T-cell (primary cell): ENCODE data around the gene NUDT14. TPM values are rescaled to one million over a fixed set of nuclear protein-coding genes. Genes with fewer than 3 reads are reported as not detected.
A peak's percentile ranks its signal among the peaks of the same experiment; 100 is the strongest.

Experiments
- ATAC-seq, 4 experiments: fragments of 200-7000 bp in 3 of 4; fragments of 150-1000 bp in 1 of 4; cut with Tn5 transposase; replicated peaks in 1 of 4; 1 replicate in 3 of 4; 2 replicates in 1 of 4; pipeline ENCODE4 v1.10.0; 2021; ENCODE audit warnings: moderate library complexity in 3 of 4, mild to moderate bottlenecking in 2 of 4, moderate number of reproducible peaks in 1 of 4
- CTCF ChIA-PET, 2 donors: fragments of 300-600 bp; sonication (Branson Sonifier 250); formaldehyde crosslinking; loops; one replicate each; lab custom pipeline; 2022; ENCODE audit warnings: antibody characterized with exemption in 2 of 2; lab: Charles Lee
- POLR2A ChIA-PET, 2 donors: fragments of 300-600 bp; sonication (Branson Sonifier 250); formaldehyde crosslinking; loops; one replicate each; lab custom pipeline; 2022; ENCODE audit warnings: antibody characterized with exemption in 2 of 2; lab: Charles Lee
- DNase-seq, 35 experiments: peaks; one replicate each; pipeline versions ENCODE4 v3.0.0 to v3.0.0-alpha.2; 2013 to 2023
- H3K27ac ChIP-seq: one replicate; pipeline ENCODE4 v1.5.1; 2013; ENCODE audit warnings: low read length
- H3K27me3 ChIP-seq, 2 experiments: replicated peaks in 1 of 2; 1 replicate in 1 of 2; 2 replicates in 1 of 2; pipeline versions ENCODE4 v1.6.1 to v1.7.0; 2013; ENCODE audit warnings: low read length in 1 of 2, mixed read lengths in 1 of 2; ENCODE audit not compliant: control insufficient read depth in 2 of 2, insufficient read depth in 2 of 2; ENCODE audit errors: extremely low read depth in 1 of 2
- H3K36me3 ChIP-seq, 2 donors: 1 replicate in 1 of 2; 2 replicates in 1 of 2; pipeline versions ENCODE4 v1.6.1 to v1.7.0; 2013; ENCODE audit warnings: low read length in 1 of 2; ENCODE audit not compliant: control insufficient read depth in 2 of 2, insufficient read depth in 1 of 2; ENCODE audit errors: extremely low read depth in 1 of 2
- H3K4me1 ChIP-seq, 2 experiments: 1 replicate in 1 of 2; 2 replicates in 1 of 2; pipeline versions ENCODE4 v1.6.1 to v1.7.0; 2013; ENCODE audit warnings: low read length in 2 of 2, mixed read lengths in 1 of 2; ENCODE audit not compliant: insufficient read depth in 2 of 2, control insufficient read depth in 1 of 2; ENCODE audit errors: extremely low read depth in 1 of 2
- H3K4me3 ChIP-seq, 2 donors: 1 replicate in 1 of 2; 2 replicates in 1 of 2; pipeline versions ENCODE4 v1.5.1 to v1.7.0; 2013; ENCODE audit warnings: mild to moderate bottlenecking in 2 of 2, low read length in 1 of 2, moderate library complexity in 1 of 2; ENCODE audit not compliant: control insufficient read depth in 1 of 2; ENCODE audit errors: extremely low read depth in 1 of 2
- H3K9me3 ChIP-seq: 2 replicates; pipeline ENCODE4 v1.7.0; 2013
- H3K27ac Mint-ChIP-seq, 2 donors: one replicate each; pipeline ENCODE4 v1.8.0; 2020 to 2021; ENCODE audit warnings: mild to moderate bottlenecking in 2 of 2, mixed read lengths in 2 of 2
- H3K27me3 Mint-ChIP-seq, 2 donors: one replicate each; pipeline ENCODE4 v1.8.0; 2021 to 2022; ENCODE audit warnings: mixed read lengths in 2 of 2
- H3K36me3 Mint-ChIP-seq: one replicate; pipeline ENCODE4 v1.8.0; 2021; ENCODE audit warnings: mixed read lengths
- H3K4me1 Mint-ChIP-seq, 3 donors: one replicate each; pipeline ENCODE4 v1.8.0; 2020 to 2022; ENCODE audit warnings: mixed read lengths in 3 of 3, mild to moderate bottlenecking in 1 of 3
- H3K4me3 Mint-ChIP-seq, 3 donors: one replicate each; pipeline ENCODE4 v1.8.0; 2020 to 2022; ENCODE audit warnings: mild to moderate bottlenecking in 3 of 3, mixed read lengths in 3 of 3, moderate library complexity in 3 of 3
- H3K9me3 Mint-ChIP-seq, 3 donors: one replicate each; pipeline ENCODE4 v1.8.0; 2020 to 2022; ENCODE audit warnings: mixed read lengths in 3 of 3
- whole genome bisulfite sequencing: methylation state at CpG from one replicate; pipeline ENCODE4 v1.1.5; 2013; ENCODE audit warnings: missing lambda C conversion rate; ENCODE audit not compliant: insufficient coverage; 5-methylcytosine and 5-hydroxymethylcytosine counted together
- total RNA-seq, 35 experiments: library from RNA in 6 of 35; stranded (reverse) in 6 of 35; fragments of 120-200 nt in 1 of 35; gene quantifications; one replicate each; pipeline versions ENCODE4 v1.2.1 to v1.2.4 and lab custom pipeline; 2013 to 2026

Gene NUDT14
- total RNA-seq, 5 donors from 2014 or later (not counting 1 experiment from before 2014, with no cell fraction given): 10.0 to 25.5 (median 20.2) TPM

DNA sequence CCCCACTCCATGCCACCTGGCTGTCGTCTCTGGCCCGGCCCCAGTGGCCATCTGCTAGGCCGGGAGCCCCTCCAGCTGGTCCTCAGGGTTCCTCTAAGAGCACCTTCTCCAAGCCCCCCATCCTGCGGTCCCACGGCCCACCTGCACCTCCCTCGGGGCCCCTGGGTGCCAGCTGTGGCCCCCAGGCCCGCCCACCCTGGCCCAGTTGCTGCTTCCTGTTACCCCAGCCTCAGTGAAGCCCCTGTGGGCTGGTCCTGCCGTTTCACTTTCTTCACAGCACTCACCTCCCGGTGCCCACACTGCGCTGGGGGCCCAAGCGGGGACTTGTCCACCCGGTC lies 27.6 kb upstream of the NUDT14 start:
- 85% methylated on average over 12 of the region's 12 CpGs for WGBS
- ATAC-seq: no peak
- POLR2A ChIA-PET: no interaction called here
- Histone ChIP-seq H3K4me1 (peaks cover 0 to 10% of the 10 kb centered on the region in 2 experiments), H3K36me3 (peaks cover 12 to 15% of the 10 kb centered on the region in 2 donors), H3K27me3 (peaks cover 0 to 6% of the 10 kb centered on the region in 2 experiments), H3K27ac (no peak overlapping the region), H3K9me3 (no peaks in the 10 kb centered on the region), H3K4me3 (no peak overlapping the region)
- Mint-ChIP-seq H3K4me1 (peaks cover 0 to 8% (median 5%) of the 10 kb centered on the region in 3 donors), H3K27ac (no peak overlapping the region), H3K36me3 (peaks cover 3% of the 10 kb centered on the region), H3K27me3 (no peaks in the 10 kb centered on the region), H3K9me3 (no peaks in the 10 kb centered on the region), H3K4me3 (no peak overlapping the region)
- CTCF ChIA-PET: no interaction called here
- no peak for DNase-seq

DNA sequence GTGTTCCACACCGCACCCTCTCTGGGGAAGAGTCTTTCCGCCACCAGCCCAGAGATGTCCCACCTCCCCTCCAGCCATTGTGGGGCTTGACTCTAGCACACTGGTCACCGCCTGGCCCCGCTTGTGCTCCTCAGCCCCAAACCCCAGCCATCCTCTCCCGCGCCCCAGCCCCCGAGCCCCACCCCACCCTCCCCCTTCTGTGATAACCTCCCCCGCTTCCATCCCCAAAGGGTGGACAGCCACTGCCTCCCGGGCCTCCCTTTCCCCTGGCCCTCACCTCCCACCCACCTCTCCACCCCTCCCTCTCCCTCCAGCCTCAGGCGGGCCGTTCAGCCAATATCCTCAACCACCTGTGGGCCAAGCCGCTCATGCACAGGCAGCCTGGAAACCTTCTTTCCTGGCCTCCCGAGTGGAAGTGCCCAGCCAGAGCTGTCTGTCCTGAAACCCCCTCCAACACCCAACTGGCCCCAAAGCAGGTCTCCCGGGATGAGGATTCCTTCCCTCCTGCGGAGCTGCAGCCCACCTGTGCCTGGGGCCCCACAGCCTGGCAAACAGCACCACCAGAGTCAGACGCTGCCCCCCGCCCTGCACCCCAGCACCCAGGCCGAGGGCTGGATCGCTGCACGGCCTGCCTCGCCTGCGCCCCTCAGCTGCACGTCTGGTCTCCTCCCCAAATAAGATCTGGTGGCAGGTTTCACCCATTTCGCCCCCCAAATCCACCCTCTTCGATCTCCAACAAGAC lies 27.1 kb upstream of the NUDT14 start:
- Mint-ChIP-seq H3K4me1 (peaks cover 0 to 8% (median 5%) of the 10 kb centered on the region in 3 donors), H3K27ac (no peak overlapping the region), H3K9me3 (no peaks in the 10 kb centered on the region), H3K36me3 (peaks cover 3% of the 10 kb centered on the region), H3K4me3 (no peak overlapping the region), H3K27me3 (no peaks in the 10 kb centered on the region)
- CTCF ChIA-PET: no interaction called here
- no peak overlapping the region for H3K4me3 ChIP-seq
- ATAC-seq (no peak), DNase-seq (no peak)
- H3K36me3 ChIP-seq: peaks cover 10 to 11% of the 10 kb centered on the region in 2 donors
- H3K27ac ChIP-seq: no peak overlapping the region
- POLR2A ChIA-PET: no interaction called here
- no peaks in the 10 kb centered on the region for H3K9me3 ChIP-seq
- 91% methylated on average over 16 of the region's 25 CpGs for WGBS
- H3K4me1 ChIP-seq: peaks cover 2 to 12% of the 10 kb centered on the region in 2 experiments
- H3K27me3 ChIP-seq: peaks cover 0 to 9% of the 10 kb centered on the region in 2 experiments

- no peaks in the 10 kb centered on the region for H3K27me3 Mint-ChIP-seq
- CTCF ChIA-PET: interaction anchor here in 1 of 2 donors (0.5 kb wide), 1 partner anchor 282 kb away, joined by 5 read pairs; no protein-coding TSS in a partner anchor
Measured at GRCh38 chr14:105207460-105207901, 26.4 kb upstream of the NUDT14 start.

GRCh38 chr14:105206873-105207272 lies 25.8 kb upstream of the NUDT14 start:
- ATAC-seq: no peak
- Histone ChIP-seq H3K4me3 (no peak overlapping the region), H3K9me3 (no peaks in the 10 kb centered on the region), H3K4me1 (peaks cover 9 to 25% of the 10 kb centered on the region in 2 experiments), H3K36me3 (peaks cover under 1 to 7% of the 10 kb centered on the region in 2 donors), H3K27me3 (peaks cover 0 to 22% of the 10 kb centered on the region in 2 experiments), H3K27ac (no peak overlapping the region)
- ChIA-PET POLR2A (no interaction called here), CTCF (interaction anchor here in 1 of 2 donors (0.5 kb wide), 1 partner anchor 283 kb away, joined by 5 read pairs; no protein-coding TSS in a partner anchor)
- no peaks in the 10 kb centered on the region for H3K36me3 Mint-ChIP-seq
- DNase-seq: no peak
- no peak overlapping the region for H3K27ac Mint-ChIP-seq
- no peaks in the 10 kb centered on the region for H3K9me3 Mint-ChIP-seq
- no peaks in the 10 kb centered on the region for H3K27me3 Mint-ChIP-seq
- WGBS: 72% methylated on average over 3 of the region's 5 CpGs
- H3K4me1 Mint-ChIP-seq: peaks cover 5 to 14% (median 12%) of the 10 kb centered on the region in 3 donors
- H3K4me3 Mint-ChIP-seq: no peak overlapping the region

More at GRCh38 chr14:105207460-105207901, 26.4 kb upstream of the NUDT14 start:
- H3K4me1 Mint-ChIP-seq: peaks cover 0 to 8% (median 7%) of the 10 kb centered on the region in 3 donors
- Histone ChIP-seq H3K4me3 (no peak overlapping the region), H3K27ac (no peak overlapping the region), H3K4me1 (peaks cover 4 to 19% of the 10 kb centered on the region in 2 experiments), H3K9me3 (no peaks in the 10 kb centered on the region), H3K36me3 (peaks cover 6 to 11% of the 10 kb centered on the region in 2 donors), H3K27me3 (peaks cover 0 to 16% of the 10 kb centered on the region in 2 experiments)
- POLR2A ChIA-PET: no interaction called here
- H3K4me3 Mint-ChIP-seq: no peak overlapping the region
- H3K36me3 Mint-ChIP-seq: peaks cover 3% of the 10 kb centered on the region
- DNase-seq (no peak), ATAC-seq (peak in 2 of 4 experiments; percentile 26 to 30)
- H3K27ac Mint-ChIP-seq: no peak overlapping the region
- 84% methylated on average over 13 of the region's 13 CpGs for WGBS
- no peaks in the 10 kb centered on the region for H3K9me3 Mint-ChIP-seq

- no peaks in the 10 kb centered on the region for H3K9me3 ChIP-seq
- H3K4me1 ChIP-seq: peaks cover 17 to 33% of the 10 kb centered on the region in 2 experiments
- no peaks in the 10 kb centered on the region for H3K36me3 ChIP-seq
- ATAC-seq: no peak
- H3K27me3 Mint-ChIP-seq: peaks cover under 1 to 5% of the 10 kb centered on the region in 2 donors
- H3K36me3 Mint-ChIP-seq: no peaks in the 10 kb centered on the region
- no peak overlapping the region for H3K4me3 ChIP-seq
- no peak for DNase-seq
- peaks cover 0 to 33% of the 10 kb centered on the region in 2 experiments for H3K27me3 ChIP-seq
- POLR2A ChIA-PET: no interaction called here
- H3K27ac ChIP-seq: no peak overlapping the region
- CTCF ChIA-PET: no interaction called here
- peaks cover 8 to 18% (median 16%) of the 10 kb centered on the region in 3 donors for H3K4me1 Mint-ChIP-seq
- H3K4me3 Mint-ChIP-seq: no peak overlapping the region
- no peak overlapping the region for H3K27ac Mint-ChIP-seq
- H3K9me3 Mint-ChIP-seq: no peaks in the 10 kb centered on the region
- WGBS: 53% methylated on average over 12 of the region's 12 CpGs
Measured at GRCh38 chr14:105205673-105206208, 24.6 kb upstream of the NUDT14 start.

DNA sequence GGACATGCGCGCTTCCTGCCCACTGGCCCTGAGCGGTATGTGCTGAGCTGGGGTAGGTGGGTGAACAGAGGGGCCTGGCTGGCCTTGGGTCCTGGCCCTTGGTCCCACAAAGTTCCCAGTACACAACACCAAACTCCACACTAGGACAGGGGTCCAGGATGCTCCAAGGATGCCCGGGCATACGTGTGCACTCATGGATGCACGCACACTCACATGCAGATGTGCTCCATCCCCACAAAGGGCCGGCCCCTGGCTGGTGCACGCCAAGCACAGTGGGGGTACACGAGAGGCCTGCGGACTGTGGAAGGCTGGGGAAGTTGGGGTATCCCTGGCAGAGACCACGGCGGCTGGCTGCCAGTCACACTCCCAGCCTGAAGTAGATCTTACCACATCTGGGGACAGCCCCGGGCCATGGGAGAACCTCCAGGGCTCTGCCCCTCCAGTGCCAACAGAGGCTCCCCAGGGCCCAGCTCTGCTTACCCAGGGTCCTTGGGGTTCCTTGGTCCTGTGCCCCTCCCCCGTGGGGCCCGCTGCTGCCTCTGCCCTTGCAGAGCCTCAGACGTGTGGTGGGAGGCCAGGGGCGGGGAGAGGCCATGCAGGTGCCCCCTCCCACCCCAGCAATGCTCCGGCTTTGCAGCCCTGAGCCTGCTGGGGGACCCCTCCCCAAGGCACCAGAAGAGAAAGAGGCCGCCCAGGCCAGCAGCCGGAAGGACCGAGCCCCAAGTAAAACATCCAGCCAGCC lies 24.0 kb upstream of the NUDT14 start:
- Histone ChIP-seq H3K27ac (no peak overlapping the region), H3K27me3 (peaks cover 0 to 40% of the 10 kb centered on the region in 2 experiments), H3K4me3 (no peak overlapping the region), H3K4me1 (peaks cover 17 to 33% of the 10 kb centered on the region in 2 experiments), H3K36me3 (no peaks in the 10 kb centered on the region), H3K9me3 (no peaks in the 10 kb centered on the region)
- DNase-seq (no peak), ATAC-seq (no peak)
- H3K27ac Mint-ChIP-seq: no peak overlapping the region
- 78% methylated on average over 8 of the region's 21 CpGs for WGBS
- H3K4me3 Mint-ChIP-seq: no peak overlapping the region
- H3K9me3 Mint-ChIP-seq: no peaks in the 10 kb centered on the region
- no peaks in the 10 kb centered on the region for H3K36me3 Mint-ChIP-seq
- CTCF ChIA-PET: no interaction called here
- peaks cover 3 to 10% of the 10 kb centered on the region in 2 donors for H3K27me3 Mint-ChIP-seq
- H3K4me1 Mint-ChIP-seq: peaks cover 8 to 18% (median 16%) of the 10 kb centered on the region in 3 donors
- POLR2A ChIA-PET: no interaction called here
